Spleen (tissue), 7 donors: Measurements from ENCODE around the gene SCARB1.

ENCODE experiments used
- POLR2A ChIP-seq, 3 donors: fragments of 450-650 bp; IDR thresholded peaks; one replicate each; pipeline ENCODE4 v1.5.1; 2017; ENCODE audit warnings: antibody characterized with exemption in 3 of 3, mild to moderate bottlenecking in 1 of 3
- POLR2AphosphoS5 ChIP-seq, 3 donors: sonication (generic); formaldehyde crosslinking; IDR thresholded peaks; one replicate each; pipeline ENCODE4 v1.5.1; 2017; ENCODE audit warnings: antibody characterized with exemption in 3 of 3
- TF ChIP-seq, protein P1 (sequence below), 11 experiments: fragments of 200-600 bp in 7 of 11; fragments of 450-650 bp in 4 of 11; sonication (generic) in 4 of 11; IDR thresholded peaks in 8 of 11; conservative IDR thresholded peaks in 3 of 11; 1 replicate in 7 of 11; 2 replicates in 4 of 11; pipeline versions ENCODE4 v1.4.0 to v1.8.0; 2016 to 2021; ENCODE audit warnings: antibody characterized with exemption in 11 of 11, inconsistent platforms in 4 of 11, mild to moderate bottlenecking in 1 of 11
- donor health status: DM: no; HTN: no; CAD: no; lungs with moderate emphysema.
- donor health status: DM: no; HTN: no; CAD: no.
- donor health status: DM: no; HTN: no; CAD: no.

DNA sequence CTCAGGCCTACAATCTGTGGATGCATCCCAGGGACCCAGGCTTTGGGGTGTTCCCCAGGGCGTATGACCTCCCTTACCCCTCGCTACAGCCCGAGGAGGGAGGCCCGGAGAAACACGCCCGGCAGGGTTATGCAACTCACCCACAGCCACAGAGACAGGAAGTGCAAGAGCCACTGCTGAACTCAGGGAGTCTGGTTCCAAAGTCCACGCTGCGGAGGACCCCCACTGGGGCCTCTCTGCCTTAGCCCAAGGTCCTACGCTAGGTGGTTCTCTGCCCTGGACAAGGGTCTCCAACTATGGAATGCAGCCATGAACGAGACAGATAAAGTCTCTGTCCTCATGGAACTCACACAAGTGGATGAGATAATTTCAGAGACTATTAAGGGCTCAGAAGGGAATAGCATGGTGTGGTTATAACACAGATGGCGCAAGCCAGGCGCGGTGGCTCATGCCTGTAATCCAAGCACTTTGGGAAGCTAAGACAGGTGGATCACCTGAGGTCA lies 11.3 kb downstream of the SCARB1 start:
- TF ChIP-seq POLR2A (IDR thresholded peaks at IDR 0.05) (no peak), POLR2AphosphoS5 (IDR thresholded peaks at IDR 0.05) (peak in 2 of 3 donors; percentile 10 to 36)
- TF ChIP-seq, protein P1, sequence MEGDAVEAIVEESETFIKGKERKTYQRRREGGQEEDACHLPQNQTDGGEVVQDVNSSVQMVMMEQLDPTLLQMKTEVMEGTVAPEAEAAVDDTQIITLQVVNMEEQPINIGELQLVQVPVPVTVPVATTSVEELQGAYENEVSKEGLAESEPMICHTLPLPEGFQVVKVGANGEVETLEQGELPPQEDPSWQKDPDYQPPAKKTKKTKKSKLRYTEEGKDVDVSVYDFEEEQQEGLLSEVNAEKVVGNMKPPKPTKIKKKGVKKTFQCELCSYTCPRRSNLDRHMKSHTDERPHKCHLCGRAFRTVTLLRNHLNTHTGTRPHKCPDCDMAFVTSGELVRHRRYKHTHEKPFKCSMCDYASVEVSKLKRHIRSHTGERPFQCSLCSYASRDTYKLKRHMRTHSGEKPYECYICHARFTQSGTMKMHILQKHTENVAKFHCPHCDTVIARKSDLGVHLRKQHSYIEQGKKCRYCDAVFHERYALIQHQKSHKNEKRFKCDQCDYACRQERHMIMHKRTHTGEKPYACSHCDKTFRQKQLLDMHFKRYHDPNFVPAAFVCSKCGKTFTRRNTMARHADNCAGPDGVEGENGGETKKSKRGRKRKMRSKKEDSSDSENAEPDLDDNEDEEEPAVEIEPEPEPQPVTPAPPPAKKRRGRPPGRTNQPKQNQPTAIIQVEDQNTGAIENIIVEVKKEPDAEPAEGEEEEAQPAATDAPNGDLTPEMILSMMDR (IDR thresholded peaks at IDR 0.05 in 8 of 11, conservative IDR thresholded peaks at IDR 0.05 in 3 of 11): no peak
